Measurements from ENCODE around the gene GRN.

GRN gene

DNA sequence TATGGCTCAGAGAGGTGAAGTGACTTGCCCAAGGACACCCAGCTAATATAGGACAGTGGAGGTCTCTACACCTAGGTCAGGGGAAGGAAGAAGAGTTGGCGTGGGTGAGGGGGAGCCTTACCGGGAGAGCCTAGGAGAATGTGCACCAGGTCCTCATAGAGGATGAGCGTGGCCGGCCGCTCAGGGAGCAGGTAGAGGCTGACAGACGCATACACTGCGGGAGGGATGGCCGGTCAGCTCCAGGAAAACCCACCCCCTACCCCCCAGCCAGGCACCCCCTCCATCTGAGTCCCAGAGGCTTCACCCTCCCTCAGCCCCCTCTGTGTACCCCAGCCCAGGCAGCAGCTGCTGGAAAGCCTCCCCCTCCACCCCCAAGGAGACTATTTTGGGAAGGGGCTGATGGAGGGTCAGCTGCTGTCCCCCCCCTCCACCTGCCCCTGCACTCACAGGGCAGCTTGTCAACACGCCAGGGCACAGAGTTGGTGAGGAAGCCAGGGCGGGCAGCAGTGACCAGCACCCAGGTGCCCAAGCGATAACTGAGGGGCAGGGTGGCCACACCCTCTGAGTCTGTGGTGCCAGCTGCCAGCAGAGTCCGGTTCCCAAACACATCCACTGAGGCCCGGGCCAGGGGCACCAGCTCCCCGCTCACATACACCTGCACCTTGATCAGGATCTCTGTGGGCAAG, 14.5 kb downstream of the GRN start:
- Histone ChIP-seq H3K4ac (ENCODE audit: low read depth, low read length) (no peak overlapping the region), H4K8ac (ENCODE audit: low read depth, low read length) (no peak overlapping the region), H3K36me3 (ENCODE audit: control insufficient read depth, insufficient read depth, low read length) (no peaks in the 10 kb centered on the region), H3K4me2 (ENCODE audit: low read length) (no peak overlapping the region), H3K27me3 (ENCODE audit: insufficient read depth, low read length, poor library complexity) (no peaks in the 10 kb centered on the region), H3K18ac (ENCODE audit: low read length) (no peak overlapping the region), H3K79me1 (ENCODE audit: low read length) (no peaks in the 10 kb centered on the region), H2BK120ac (ENCODE audit: low read depth, low read length) (no peak overlapping the region), H3K27ac (ENCODE audit: low read depth, low read length) (no peak overlapping the region), H3K79me2 (ENCODE audit: control insufficient read depth, insufficient read depth, low read length) (no peaks in the 10 kb centered on the region), H3K4me1 (ENCODE audit: control insufficient read depth, low read depth, low read length) (peaks cover 5% of the 10 kb centered on the region), H4K5ac (ENCODE audit: low read length) (no peak overlapping the region), H2AK5ac (ENCODE audit: low read length) (no peak overlapping the region), H2BK5ac (ENCODE audit: low read length) (no peak overlapping the region), H2BK15ac (replicated peaks; ENCODE audit: low read depth) (no peak overlapping the region), H3K4me3 (ENCODE audit: low read length) (no peak overlapping the region), H3K56ac (ENCODE audit: low read length) (no peak overlapping the region), H3K9ac (ENCODE audit: low read length) (no peak overlapping the region), H3K23ac (ENCODE audit: low read length) (no peak overlapping the region)
- no CpG with 5 or more reads among the region's 14 CpGs for WGBS (ENCODE audit: extremely low coverage, insufficient coverage, low lambda C conversion rate)
- DNase-seq, result no peak

DNA sequence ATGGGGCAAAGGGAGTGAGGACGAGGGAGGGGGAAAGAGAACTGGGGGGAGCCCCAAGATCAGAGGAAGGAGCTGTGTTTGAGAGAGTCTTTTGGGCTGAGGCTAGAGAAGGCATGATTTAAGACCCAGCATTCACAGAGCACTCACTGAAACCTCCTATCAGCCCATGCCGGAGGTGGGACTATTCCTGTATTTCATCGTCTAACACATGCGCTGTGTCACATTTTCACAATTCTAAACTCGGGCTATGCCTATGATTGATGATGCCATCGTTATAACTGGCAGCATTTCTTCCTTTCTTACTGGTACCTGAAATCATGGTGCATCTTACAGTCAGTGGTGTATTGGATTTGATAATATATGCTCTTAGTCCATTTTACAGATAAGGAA, 15.0 kb downstream of the GRN start:
- Histone ChIP-seq H3K79me2 (ENCODE audit: control insufficient read depth, insufficient read depth, low read length) (no peaks in the 10 kb centered on the region), H2BK15ac (replicated peaks; ENCODE audit: low read depth) (no peak overlapping the region), H3K4me3 (ENCODE audit: low read length) (no peak overlapping the region), H3K36me3 (ENCODE audit: control insufficient read depth, insufficient read depth, low read length) (no peaks in the 10 kb centered on the region), H3K56ac (ENCODE audit: low read length) (no peak overlapping the region), H3K27ac (ENCODE audit: low read depth, low read length) (no peak overlapping the region), H2AK5ac (ENCODE audit: low read length) (no peak overlapping the region), H3K23ac (ENCODE audit: low read length) (no peak overlapping the region), H3K27me3 (ENCODE audit: insufficient read depth, low read length, poor library complexity) (no peaks in the 10 kb centered on the region), H3K79me1 (ENCODE audit: low read length) (no peaks in the 10 kb centered on the region), H4K8ac (ENCODE audit: low read depth, low read length) (no peak overlapping the region), H4K5ac (ENCODE audit: low read length) (no peak overlapping the region), H3K18ac (ENCODE audit: low read length) (no peak overlapping the region), H3K4ac (ENCODE audit: low read depth, low read length) (no peak overlapping the region), H2BK120ac (ENCODE audit: low read depth, low read length) (no peak overlapping the region), H3K4me2 (ENCODE audit: low read length) (no peak overlapping the region), H3K4me1 (ENCODE audit: control insufficient read depth, low read depth, low read length) (peaks cover 5% of the 10 kb centered on the region), H3K9ac (ENCODE audit: low read length) (no peak overlapping the region), H2BK5ac (ENCODE audit: low read length) (no peak overlapping the region)
- DNase-seq, result no peak
- no CpG with 5 or more reads among the region's 6 CpGs for WGBS (ENCODE audit: extremely low coverage, insufficient coverage, low lambda C conversion rate)

DNA sequence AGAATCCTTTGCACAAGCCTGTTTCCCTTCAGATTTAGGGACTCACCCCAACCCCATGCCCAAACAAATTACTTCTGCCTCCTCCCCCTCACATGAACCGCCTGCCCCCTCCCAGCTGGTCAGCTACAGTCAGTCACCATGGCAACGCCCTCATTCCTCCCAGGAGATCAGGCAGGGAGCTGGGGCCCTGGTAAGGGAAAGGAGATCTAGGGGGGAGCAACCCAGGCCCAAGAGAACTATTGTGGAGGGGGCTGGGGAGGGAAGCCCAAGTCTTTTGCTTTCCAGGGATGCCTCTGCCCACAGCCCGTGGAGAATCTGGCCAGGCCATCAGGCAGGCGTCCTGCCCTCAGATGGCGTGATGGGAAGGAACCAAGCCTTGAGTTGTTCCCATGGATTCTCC, 15.7 kb downstream of the GRN start:
- H4K5ac ChIP-seq (ENCODE audit: low read length), result no peak overlapping the region
- H3K4ac ChIP-seq (ENCODE audit: low read depth, low read length), result no peak overlapping the region
- no peaks in the 10 kb centered on the region for H3K79me1 ChIP-seq (ENCODE audit: low read length)
- no peaks in the 10 kb centered on the region for H3K36me3 ChIP-seq (ENCODE audit: control insufficient read depth, insufficient read depth, low read length)
- no peaks in the 10 kb centered on the region for H3K27me3 ChIP-seq (ENCODE audit: insufficient read depth, low read length, poor library complexity)
- DNase-seq, result peak; percentile 56
- H2BK15ac ChIP-seq (replicated peaks; ENCODE audit: low read depth), result no peak overlapping the region
- no peak overlapping the region for H3K9ac ChIP-seq (ENCODE audit: low read length)
- no peak overlapping the region for H3K18ac ChIP-seq (ENCODE audit: low read length)
- no peak overlapping the region for H3K23ac ChIP-seq (ENCODE audit: low read length)
- no peak overlapping the region for H2BK5ac ChIP-seq (ENCODE audit: low read length)
- H3K79me2 ChIP-seq (ENCODE audit: control insufficient read depth, insufficient read depth, low read length), result no peaks in the 10 kb centered on the region
- no peak overlapping the region for H3K27ac ChIP-seq (ENCODE audit: low read depth, low read length)
- no peak overlapping the region for H3K4me3 ChIP-seq (ENCODE audit: low read length)
- no CpG with 5 or more reads among the region's 5 CpGs for WGBS (ENCODE audit: extremely low coverage, insufficient coverage, low lambda C conversion rate)
- H3K4me1 ChIP-seq (ENCODE audit: control insufficient read depth, low read depth, low read length), result peaks cover 5% of the 10 kb centered on the region
- no peak overlapping the region for H3K56ac ChIP-seq (ENCODE audit: low read length)
- H3K4me2 ChIP-seq (ENCODE audit: low read length), result no peak overlapping the region
- no peak overlapping the region for H2BK120ac ChIP-seq (ENCODE audit: low read depth, low read length)
- no peak overlapping the region for H4K8ac ChIP-seq (ENCODE audit: low read depth, low read length)
- H2AK5ac ChIP-seq (ENCODE audit: low read length), result no peak overlapping the region

DNA sequence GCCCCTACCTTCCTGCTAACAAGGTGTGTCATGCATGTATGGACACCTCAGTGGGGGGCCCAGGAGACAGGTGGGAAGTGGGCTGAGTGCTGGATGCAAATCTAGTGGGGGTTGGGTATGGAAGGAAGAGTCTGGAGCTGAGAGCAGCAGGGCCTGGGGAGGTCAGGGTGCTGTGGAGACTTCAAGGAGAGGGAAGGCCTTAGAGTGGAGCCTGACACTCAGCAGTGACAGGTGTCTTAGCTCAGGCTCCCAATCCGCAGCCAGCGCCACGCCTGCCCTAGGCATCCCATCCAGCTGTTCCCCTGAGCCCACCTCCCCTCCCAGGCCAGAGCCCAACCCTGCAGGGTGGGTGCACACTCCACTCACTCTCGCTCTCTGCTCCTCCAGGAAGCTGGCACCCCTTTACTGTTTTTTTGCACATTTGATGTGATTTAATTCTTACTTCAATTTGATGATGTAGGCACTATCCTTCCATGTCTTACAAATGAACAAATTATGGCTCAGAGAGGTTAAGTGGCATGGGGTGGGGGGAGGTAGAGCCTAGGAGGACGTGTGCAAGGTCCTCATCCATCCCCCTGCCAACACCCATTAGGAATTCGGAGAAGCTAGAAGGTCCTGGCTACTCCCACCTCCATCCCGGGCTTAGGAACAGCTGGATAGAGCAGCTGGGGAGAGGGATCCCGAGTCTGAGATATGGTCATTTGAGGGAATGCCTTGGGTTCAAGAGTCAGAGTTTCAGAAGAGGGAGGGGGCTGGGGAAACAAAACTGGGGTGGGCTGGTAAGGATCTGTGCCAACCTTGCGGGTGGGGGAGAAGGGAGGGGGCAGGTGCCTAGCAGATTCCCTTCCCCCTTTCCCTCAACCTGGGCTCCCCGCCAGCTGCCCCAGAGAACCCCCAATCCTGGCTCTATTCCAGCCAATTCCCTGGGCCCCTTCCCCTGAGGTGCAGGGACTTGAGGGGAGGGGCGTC, 16.5 kb downstream of the GRN start:
- Histone ChIP-seq H2AK5ac (ENCODE audit: low read length) (no peak overlapping the region), H3K4me1 (ENCODE audit: control insufficient read depth, low read depth, low read length) (peaks cover 5% of the 10 kb centered on the region), H3K23ac (ENCODE audit: low read length) (no peak overlapping the region), H3K36me3 (ENCODE audit: control insufficient read depth, insufficient read depth, low read length) (no peaks in the 10 kb centered on the region), H4K8ac (ENCODE audit: low read depth, low read length) (no peak overlapping the region), H3K9ac (ENCODE audit: low read length) (peak overlapping the region; percentile 5), H3K4ac (ENCODE audit: low read depth, low read length) (no peak overlapping the region), H4K5ac (ENCODE audit: low read length) (no peak overlapping the region), H3K4me2 (ENCODE audit: low read length) (no peak overlapping the region), H3K27me3 (ENCODE audit: insufficient read depth, low read length, poor library complexity) (no peaks in the 10 kb centered on the region), H3K27ac (ENCODE audit: low read depth, low read length) (no peak overlapping the region), H2BK5ac (ENCODE audit: low read length) (no peak overlapping the region), H2BK120ac (ENCODE audit: low read depth, low read length) (no peak overlapping the region), H3K18ac (ENCODE audit: low read length) (no peak overlapping the region), H3K79me1 (ENCODE audit: low read length) (no peaks in the 10 kb centered on the region), H3K56ac (ENCODE audit: low read length) (no peak overlapping the region), H2BK15ac (replicated peaks; ENCODE audit: low read depth) (no peak overlapping the region), H3K4me3 (ENCODE audit: low read length) (no peak overlapping the region), H3K79me2 (ENCODE audit: control insufficient read depth, insufficient read depth, low read length) (no peaks in the 10 kb centered on the region)
- WGBS (ENCODE audit: extremely low coverage, insufficient coverage, low lambda C conversion rate), result no CpG with 5 or more reads among the region's 11 CpGs
- DNase-seq, result no peak

DNA sequence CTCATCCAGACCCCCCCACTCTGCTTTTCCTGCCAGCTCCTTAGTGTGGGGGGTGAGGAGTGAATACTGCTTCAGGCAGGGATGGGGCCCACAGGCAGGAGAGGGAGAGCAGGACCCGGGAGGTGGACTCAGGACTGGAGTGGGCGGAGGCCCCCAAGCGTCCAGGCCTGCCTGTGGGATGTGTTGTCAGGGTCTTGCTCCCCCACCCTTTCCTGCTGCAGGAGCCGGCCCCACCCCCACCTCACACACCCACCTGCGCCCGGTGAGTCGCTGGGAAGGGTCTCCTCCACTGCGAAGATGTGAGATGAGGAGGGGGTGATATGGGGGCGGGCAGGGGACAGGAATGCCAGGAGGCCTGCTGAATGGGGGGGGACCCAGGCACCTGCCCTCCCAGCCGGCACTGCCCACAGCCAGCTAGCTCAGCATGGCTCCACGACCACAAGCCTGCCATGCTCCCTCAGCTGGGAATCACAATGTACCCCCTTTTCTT, 17.4 kb downstream of the GRN start:
- Histone ChIP-seq H2AK5ac (ENCODE audit: low read length) (no peak overlapping the region), H3K4me3 (ENCODE audit: low read length) (peak overlapping the region; percentile 78), H3K27ac (ENCODE audit: low read depth, low read length) (no peak overlapping the region), H3K79me2 (ENCODE audit: control insufficient read depth, insufficient read depth, low read length) (no peaks in the 10 kb centered on the region), H3K18ac (ENCODE audit: low read length) (no peak overlapping the region), H2BK5ac (ENCODE audit: low read length) (no peak overlapping the region), H3K4me2 (ENCODE audit: low read length) (peak overlapping the region; percentile 84), H3K27me3 (ENCODE audit: insufficient read depth, low read length, poor library complexity) (no peaks in the 10 kb centered on the region), H3K36me3 (ENCODE audit: control insufficient read depth, insufficient read depth, low read length) (no peaks in the 10 kb centered on the region), H3K23ac (ENCODE audit: low read length) (no peak overlapping the region), H3K4ac (ENCODE audit: low read depth, low read length) (no peak overlapping the region), H2BK120ac (ENCODE audit: low read depth, low read length) (no peak overlapping the region), H4K8ac (ENCODE audit: low read depth, low read length) (no peak overlapping the region), H3K4me1 (ENCODE audit: control insufficient read depth, low read depth, low read length) (peaks cover 5% of the 10 kb centered on the region), H3K56ac (ENCODE audit: low read length) (peak overlapping the region; percentile 93), H3K9ac (ENCODE audit: low read length) (peak overlapping the region; percentile 88), H2BK15ac (replicated peaks; ENCODE audit: low read depth) (no peak overlapping the region), H3K79me1 (ENCODE audit: low read length) (no peaks in the 10 kb centered on the region), H4K5ac (ENCODE audit: low read length) (no peak overlapping the region)
- no peak for DNase-seq
- WGBS (ENCODE audit: extremely low coverage, insufficient coverage, low lambda C conversion rate), result no CpG with 5 or more reads among the region's 11 CpGs

All from mesendoderm (in vitro differentiated cells).